Endodermal cell (in vitro differentiated cells): ENCODE results near the gene CREM. TPM values are rescaled to one million over a fixed set of nuclear protein-coding genes. Genes with fewer than 3 reads are reported as not detected.

Experiments used
- DNase-seq: peaks from one replicate; pipeline ENCODE4 v3.0.0-alpha.2; 2017
- H3K27ac ChIP-seq: 2 replicates; pipeline ENCODE4 v1.5.1; 2013; ENCODE audit warnings: mild to moderate bottlenecking, low read depth, low read length, moderate library complexity
- H3K27me3 ChIP-seq: 2 replicates; pipeline ENCODE4 v1.6.1; 2013; ENCODE audit warnings: mild to moderate bottlenecking, low read length, moderate library complexity; ENCODE audit not compliant: insufficient read depth, control insufficient read depth, poor library complexity, severe bottlenecking
- H3K36me3 ChIP-seq: 2 replicates; pipeline ENCODE4 v1.7.0; 2013; ENCODE audit warnings: mild to moderate bottlenecking, low read length, moderate library complexity; ENCODE audit not compliant: control insufficient read depth, insufficient read depth
- H3K4me1 ChIP-seq: one replicate; pipeline ENCODE4 v1.7.0; 2013; ENCODE audit warnings: low read length; ENCODE audit not compliant: control insufficient read depth, insufficient read depth
- H3K4me3 ChIP-seq: 2 replicates; pipeline ENCODE4 v1.5.1; 2013; ENCODE audit warnings: mild to moderate bottlenecking, low read length, moderate library complexity
- H3K9ac ChIP-seq: 2 replicates; pipeline ENCODE4 v1.6.1; 2013; ENCODE audit warnings: mild to moderate bottlenecking, low read length, moderate library complexity; ENCODE audit not compliant: poor library complexity, severe bottlenecking; ENCODE audit errors: extremely low read depth
- H3K9me3 ChIP-seq: 2 replicates; pipeline ENCODE4 v1.6.1; 2013; ENCODE audit warnings: mild to moderate bottlenecking, low read length, moderate library complexity; ENCODE audit not compliant: control insufficient read depth
- H3K27ac Mint-ChIP-seq: 2 replicates; pipeline ENCODE4 v1.8.0; 2020; ENCODE audit warnings: mixed read lengths
- H3K27me3 Mint-ChIP-seq: 2 replicates; pipeline ENCODE4 v1.8.0; 2021; ENCODE audit warnings: mild to moderate bottlenecking, mixed read lengths; ENCODE audit not compliant: insufficient read depth
- H3K36me3 Mint-ChIP-seq: 2 replicates; pipeline ENCODE4 v1.8.0; 2020; ENCODE audit warnings: low read depth, mixed read lengths
- H3K4me1 Mint-ChIP-seq: 2 replicates; pipeline ENCODE4 v1.8.0; 2020; ENCODE audit warnings: mixed read lengths
- H3K4me3 Mint-ChIP-seq: 2 replicates; pipeline ENCODE4 v1.8.0; 2020; ENCODE audit warnings: mild to moderate bottlenecking, moderate library complexity, mixed read lengths
- H3K9me3 Mint-ChIP-seq: 2 replicates; pipeline ENCODE4 v1.8.0; 2020; ENCODE audit warnings: mild to moderate bottlenecking, mixed read lengths
- WGBS, 2 experiments: methylation state at CpG; one replicate each; pipeline versions ENCODE4 v1.1.5 to v1.1.7; 2013; ENCODE audit warnings: missing lambda C conversion rate in 2 of 2, mixed read lengths in 1 of 2; ENCODE audit not compliant: insufficient coverage in 1 of 2, insufficient read length in 1 of 2; 5-methylcytosine and 5-hydroxymethylcytosine counted together
- total RNA-seq, 2 donors: library from RNA; stranded (reverse); fragmentation: NEBNext Ultra II Directional in 1 of 2; extraction: Animal tissue kit (Norgen Biotek cat#: 25700) in 1 of 2; gene quantifications; 2 replicates in 1 of 2; 3 replicates in 1 of 2; pipeline ENCODE4 v1.2.1, GENCODE V29; 2021
- TF ChIP-seq, protein P1 (sequence below): fragments of 200-600 bp; sonication (generic); conservative IDR thresholded peaks from 2 replicates; pipeline ENCODE4 v1.5.0; 2021; ENCODE audit warnings: antibody characterized with exemption, mild to moderate bottlenecking

Gene CREM
- total RNA-seq, 2 donors from 2014 or later = 31.5 to 35.3 TPM

DNA sequence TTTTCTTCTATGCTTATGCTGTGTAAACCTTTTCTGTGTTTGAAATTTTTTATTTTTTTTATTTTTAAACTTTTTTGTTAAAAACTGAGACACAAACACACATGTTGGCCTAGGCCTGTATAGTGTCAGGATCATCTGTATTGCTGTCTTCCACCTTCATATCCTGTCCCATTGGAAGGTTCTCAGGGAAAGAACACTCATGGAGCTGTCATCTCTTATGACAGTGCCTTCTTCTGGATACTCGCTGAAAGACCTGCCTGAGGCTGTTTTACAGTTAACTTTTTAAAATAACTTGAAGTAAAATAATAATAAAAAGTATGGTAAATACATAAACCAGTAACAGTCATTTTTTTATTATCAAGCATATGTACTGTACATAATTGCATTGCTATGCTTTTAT is 34.1 kb downstream of the CREM start:
- Histone ChIP-seq H3K4me1 (no peaks in the 10 kb centered on the region), H3K4me3 (no peak overlapping the region), H3K27ac (no peak overlapping the region), H3K9me3 (peaks cover 20% of the 10 kb centered on the region), H3K36me3 (peaks cover 6% of the 10 kb centered on the region), H3K27me3 (no peaks in the 10 kb centered on the region), H3K9ac (no peak overlapping the region)
- peaks cover 26% of the 10 kb centered on the region for H3K36me3 Mint-ChIP-seq
- no peak overlapping the region for H3K4me3 Mint-ChIP-seq
- TF ChIP-seq, protein P1, sequence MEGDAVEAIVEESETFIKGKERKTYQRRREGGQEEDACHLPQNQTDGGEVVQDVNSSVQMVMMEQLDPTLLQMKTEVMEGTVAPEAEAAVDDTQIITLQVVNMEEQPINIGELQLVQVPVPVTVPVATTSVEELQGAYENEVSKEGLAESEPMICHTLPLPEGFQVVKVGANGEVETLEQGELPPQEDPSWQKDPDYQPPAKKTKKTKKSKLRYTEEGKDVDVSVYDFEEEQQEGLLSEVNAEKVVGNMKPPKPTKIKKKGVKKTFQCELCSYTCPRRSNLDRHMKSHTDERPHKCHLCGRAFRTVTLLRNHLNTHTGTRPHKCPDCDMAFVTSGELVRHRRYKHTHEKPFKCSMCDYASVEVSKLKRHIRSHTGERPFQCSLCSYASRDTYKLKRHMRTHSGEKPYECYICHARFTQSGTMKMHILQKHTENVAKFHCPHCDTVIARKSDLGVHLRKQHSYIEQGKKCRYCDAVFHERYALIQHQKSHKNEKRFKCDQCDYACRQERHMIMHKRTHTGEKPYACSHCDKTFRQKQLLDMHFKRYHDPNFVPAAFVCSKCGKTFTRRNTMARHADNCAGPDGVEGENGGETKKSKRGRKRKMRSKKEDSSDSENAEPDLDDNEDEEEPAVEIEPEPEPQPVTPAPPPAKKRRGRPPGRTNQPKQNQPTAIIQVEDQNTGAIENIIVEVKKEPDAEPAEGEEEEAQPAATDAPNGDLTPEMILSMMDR = no peak
- WGBS, 2 experiments = no CpG with 5 or more reads among the region's 1 CpG
- no peak for DNase-seq
- H3K9me3 Mint-ChIP-seq = peaks cover 8% of the 10 kb centered on the region
- H3K4me1 Mint-ChIP-seq = no peaks in the 10 kb centered on the region
- H3K27ac Mint-ChIP-seq = no peak overlapping the region
- H3K27me3 Mint-ChIP-seq = no peaks in the 10 kb centered on the region

DNA sequence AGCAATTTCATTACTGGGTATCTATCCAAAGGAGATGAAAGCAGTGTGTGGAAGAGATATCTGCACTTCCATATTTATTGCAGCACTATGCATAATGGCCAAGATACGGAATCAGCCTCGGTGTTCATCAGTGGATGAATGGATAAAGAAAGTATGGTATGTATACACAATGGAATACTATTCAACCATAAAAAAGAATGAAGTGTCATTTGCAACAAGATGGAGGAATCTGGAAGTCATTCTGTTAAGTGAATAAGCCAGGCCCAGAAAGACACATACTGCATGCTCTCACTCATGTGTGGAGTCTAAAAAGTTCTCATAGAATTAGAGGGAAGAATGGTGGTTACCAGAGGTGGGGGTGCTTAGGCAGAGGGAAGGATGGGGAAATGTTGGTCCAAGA is 35.3 kb downstream of the CREM start:
- peaks cover 22% of the 10 kb centered on the region for H3K36me3 Mint-ChIP-seq
- no peaks in the 10 kb centered on the region for H3K27me3 Mint-ChIP-seq
- TF ChIP-seq, protein P1 = no peak
- no peaks in the 10 kb centered on the region for H3K4me1 Mint-ChIP-seq
- Histone ChIP-seq H3K4me1 (no peaks in the 10 kb centered on the region), H3K36me3 (peaks cover 6% of the 10 kb centered on the region), H3K4me3 (no peak overlapping the region), H3K27me3 (no peaks in the 10 kb centered on the region), H3K9ac (no peak overlapping the region), H3K27ac (no peak overlapping the region), H3K9me3 (peaks cover 31% of the 10 kb centered on the region)
- no peak for DNase-seq
- H3K4me3 Mint-ChIP-seq = no peak overlapping the region
- 100% methylated on average over 1 of the region's 2 CpGs; no CpG with 5 or more reads in 1 of the 2 experiments for WGBS, 2 experiments
- H3K27ac Mint-ChIP-seq = no peak overlapping the region
- H3K9me3 Mint-ChIP-seq = peaks cover 16% of the 10 kb centered on the region

DNA sequence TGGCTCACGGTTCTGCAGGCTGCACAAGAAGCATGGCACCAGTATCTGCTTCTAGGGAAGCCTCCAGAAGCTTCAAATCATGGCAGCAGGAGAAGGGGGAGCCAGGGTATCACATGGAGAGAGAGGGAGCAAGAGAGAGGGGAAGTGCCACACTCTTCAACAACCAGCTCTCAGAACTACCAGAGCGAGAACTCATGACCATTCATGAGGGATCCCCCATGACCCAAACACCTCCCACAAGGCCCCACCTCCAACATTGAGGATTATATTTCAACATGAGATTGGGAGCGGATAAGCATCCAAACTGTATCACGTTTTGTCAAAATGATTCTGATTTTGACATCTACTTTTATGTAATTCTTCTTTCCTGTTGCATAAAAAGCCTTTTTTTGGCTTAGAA is 38.5 kb downstream of the CREM start:
- H3K4me1 Mint-ChIP-seq = no peaks in the 10 kb centered on the region
- peaks cover 16% of the 10 kb centered on the region for H3K36me3 Mint-ChIP-seq
- Histone ChIP-seq H3K36me3 (no peaks in the 10 kb centered on the region), H3K27ac (no peak overlapping the region), H3K9me3 (peaks cover 25% of the 10 kb centered on the region), H3K9ac (no peak overlapping the region), H3K27me3 (no peaks in the 10 kb centered on the region), H3K4me1 (no peaks in the 10 kb centered on the region), H3K4me3 (no peak overlapping the region)
- peak overlapping the region; percentile 48 for H3K27ac Mint-ChIP-seq
- H3K27me3 Mint-ChIP-seq = no peaks in the 10 kb centered on the region
- 92 to 95% methylated on average over 2 to 4 of the region's 4 CpGs for WGBS, 2 experiments
- H3K9me3 Mint-ChIP-seq = peaks cover 25% of the 10 kb centered on the region
- DNase-seq = no peak
- H3K4me3 Mint-ChIP-seq = no peak overlapping the region
- TF ChIP-seq, protein P1 = no peak
